Measurements from ENCODE around the gene ELOVL1.

DNA sequence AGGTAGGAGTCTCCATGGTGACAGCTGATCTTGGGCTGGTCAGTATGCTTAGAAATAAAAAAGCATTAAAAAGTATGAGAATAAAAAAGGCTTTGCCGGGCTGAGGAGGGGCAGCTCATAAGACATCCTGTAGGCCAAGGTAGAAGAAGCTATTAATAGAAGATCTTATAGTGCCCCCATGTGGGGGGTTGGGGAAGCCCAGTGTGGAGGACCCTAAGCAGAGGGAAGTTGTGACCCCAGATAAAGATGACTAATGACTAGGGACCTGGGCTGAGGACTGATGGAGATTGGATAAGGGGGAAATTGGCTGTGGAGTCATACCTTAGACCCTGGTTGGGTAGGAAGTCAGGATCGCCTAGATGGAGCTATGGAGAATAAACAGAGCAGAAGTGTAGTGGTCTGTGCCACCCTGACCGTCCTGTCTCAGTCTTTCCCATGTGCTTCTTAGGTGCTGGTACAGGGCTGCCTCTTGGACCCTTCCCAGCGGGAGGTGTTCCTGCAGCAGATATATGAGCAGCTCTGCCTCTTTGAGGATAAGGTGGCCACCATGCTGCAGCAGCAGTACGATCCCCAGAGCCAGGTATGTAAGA lies 46.9 kb upstream of the ELOVL1 start:
- TF ChIP-seq, protein P1, sequence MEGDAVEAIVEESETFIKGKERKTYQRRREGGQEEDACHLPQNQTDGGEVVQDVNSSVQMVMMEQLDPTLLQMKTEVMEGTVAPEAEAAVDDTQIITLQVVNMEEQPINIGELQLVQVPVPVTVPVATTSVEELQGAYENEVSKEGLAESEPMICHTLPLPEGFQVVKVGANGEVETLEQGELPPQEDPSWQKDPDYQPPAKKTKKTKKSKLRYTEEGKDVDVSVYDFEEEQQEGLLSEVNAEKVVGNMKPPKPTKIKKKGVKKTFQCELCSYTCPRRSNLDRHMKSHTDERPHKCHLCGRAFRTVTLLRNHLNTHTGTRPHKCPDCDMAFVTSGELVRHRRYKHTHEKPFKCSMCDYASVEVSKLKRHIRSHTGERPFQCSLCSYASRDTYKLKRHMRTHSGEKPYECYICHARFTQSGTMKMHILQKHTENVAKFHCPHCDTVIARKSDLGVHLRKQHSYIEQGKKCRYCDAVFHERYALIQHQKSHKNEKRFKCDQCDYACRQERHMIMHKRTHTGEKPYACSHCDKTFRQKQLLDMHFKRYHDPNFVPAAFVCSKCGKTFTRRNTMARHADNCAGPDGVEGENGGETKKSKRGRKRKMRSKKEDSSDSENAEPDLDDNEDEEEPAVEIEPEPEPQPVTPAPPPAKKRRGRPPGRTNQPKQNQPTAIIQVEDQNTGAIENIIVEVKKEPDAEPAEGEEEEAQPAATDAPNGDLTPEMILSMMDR (IDR thresholded peaks at IDR 0.05 in 4 of 5, conservative IDR thresholded peaks at IDR 0.05 in 1 of 5): peak; percentile 18 to 69 (median 65)
- TF ChIP-seq POLR2A (IDR thresholded peaks at IDR 0.05): no peak

Measured in gastrocnemius medialis (tissue), 4 donors.